Measurements from ENCODE around the gene OTC. TPM values are rescaled to one million over a fixed set of nuclear protein-coding genes. Genes with fewer than 3 reads are reported as not detected.

The OTC gene
- total RNA-seq, 2 donors from 2014 or later = 2.6 to 10.2 TPM

DNA sequence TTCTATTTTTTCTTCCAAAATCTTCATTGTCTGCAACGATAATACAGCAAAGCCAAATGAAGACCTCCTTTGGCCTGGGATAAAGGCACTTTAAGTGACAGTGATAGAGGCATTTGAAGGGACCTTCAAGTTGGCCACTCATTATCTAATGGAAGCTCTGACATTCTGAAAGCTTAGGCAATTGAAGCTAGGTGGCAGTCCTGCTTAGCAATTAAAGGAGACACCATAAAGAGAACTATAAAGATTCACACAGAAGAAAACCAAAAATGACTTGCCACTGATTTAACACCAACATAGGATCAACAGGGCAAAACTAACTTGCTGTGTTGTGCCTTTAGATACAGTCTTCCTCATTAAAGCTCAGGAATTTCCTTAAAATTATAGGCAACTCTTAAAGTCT, 105.7 kb downstream of the OTC start:
- Histone ChIP-seq H3K4me1 (no peaks in the 10 kb centered on the region), H3K9me3 (no peaks in the 10 kb centered on the region), H3K9ac (ENCODE audit: low read depth in 2 of 2, low read length in 2 of 2) (no peak overlapping the region), H3K27me3 (no peaks in the 10 kb centered on the region), H3K27ac (no peak overlapping the region), H3K36me3 (no peaks in the 10 kb centered on the region), H3K4me3 (no peak overlapping the region)
- intact Hi-C loops (cut with DNase I) = no loop called here
- no peak for DNase-seq
- TF ChIP-seq, protein P1, sequence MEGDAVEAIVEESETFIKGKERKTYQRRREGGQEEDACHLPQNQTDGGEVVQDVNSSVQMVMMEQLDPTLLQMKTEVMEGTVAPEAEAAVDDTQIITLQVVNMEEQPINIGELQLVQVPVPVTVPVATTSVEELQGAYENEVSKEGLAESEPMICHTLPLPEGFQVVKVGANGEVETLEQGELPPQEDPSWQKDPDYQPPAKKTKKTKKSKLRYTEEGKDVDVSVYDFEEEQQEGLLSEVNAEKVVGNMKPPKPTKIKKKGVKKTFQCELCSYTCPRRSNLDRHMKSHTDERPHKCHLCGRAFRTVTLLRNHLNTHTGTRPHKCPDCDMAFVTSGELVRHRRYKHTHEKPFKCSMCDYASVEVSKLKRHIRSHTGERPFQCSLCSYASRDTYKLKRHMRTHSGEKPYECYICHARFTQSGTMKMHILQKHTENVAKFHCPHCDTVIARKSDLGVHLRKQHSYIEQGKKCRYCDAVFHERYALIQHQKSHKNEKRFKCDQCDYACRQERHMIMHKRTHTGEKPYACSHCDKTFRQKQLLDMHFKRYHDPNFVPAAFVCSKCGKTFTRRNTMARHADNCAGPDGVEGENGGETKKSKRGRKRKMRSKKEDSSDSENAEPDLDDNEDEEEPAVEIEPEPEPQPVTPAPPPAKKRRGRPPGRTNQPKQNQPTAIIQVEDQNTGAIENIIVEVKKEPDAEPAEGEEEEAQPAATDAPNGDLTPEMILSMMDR (IDR thresholded peaks at IDR 0.05) = no peak

- no peak for DNase-seq
- no peaks in the 10 kb centered on the region for H3K27me3 ChIP-seq
- no peak overlapping the region for H3K4me3 ChIP-seq
- H3K4me1 ChIP-seq = no peaks in the 10 kb centered on the region
- no peaks in the 10 kb centered on the region for H3K9me3 ChIP-seq
- intact Hi-C loops (cut with DNase I) = no loop called here
- TF ChIP-seq, protein P1 (IDR thresholded peaks at IDR 0.05) = no peak
- no peak overlapping the region for H3K27ac ChIP-seq
- no peak overlapping the region for H3K9ac ChIP-seq (ENCODE audit: low read depth in 2 of 2, low read length in 2 of 2)
- H3K36me3 ChIP-seq = no peaks in the 10 kb centered on the region
Measured at GRCh38 chrX:38462257-38462656, 109.9 kb downstream of the OTC start.

GRCh38 chrX:38465686-38466085, 113.3 kb downstream of the OTC start:
- H3K27me3 ChIP-seq = no peaks in the 10 kb centered on the region
- H3K4me1 ChIP-seq = no peaks in the 10 kb centered on the region
- H3K36me3 ChIP-seq = no peaks in the 10 kb centered on the region
- TF ChIP-seq, protein P1 (IDR thresholded peaks at IDR 0.05) = no peak
- H3K9ac ChIP-seq (ENCODE audit: low read depth in 2 of 2, low read length in 2 of 2) = no peak overlapping the region
- DNase-seq = no peak
- no peak overlapping the region for H3K27ac ChIP-seq
- H3K4me3 ChIP-seq = no peak overlapping the region
- intact Hi-C loops (cut with DNase I) = no loop called here
- no peaks in the 10 kb centered on the region for H3K9me3 ChIP-seq

GRCh38 chrX:38468563-38469157, 116.3 kb downstream of the OTC start:
- TF ChIP-seq, protein P1 (IDR thresholded peaks at IDR 0.05) = no peak
- H3K27ac ChIP-seq = no peak overlapping the region

More at GRCh38 chrX:38468563-38469157, 116.3 kb downstream of the OTC start:
- H3K9ac ChIP-seq (ENCODE audit: low read depth in 2 of 2, low read length in 2 of 2) = no peak overlapping the region
- intact Hi-C loops (cut with DNase I) = no loop called here
- DNase-seq = no peak
- no peaks in the 10 kb centered on the region for H3K36me3 ChIP-seq
- no peaks in the 10 kb centered on the region for H3K9me3 ChIP-seq
- H3K4me3 ChIP-seq = no peak overlapping the region
- no peaks in the 10 kb centered on the region for H3K27me3 ChIP-seq
- H3K4me1 ChIP-seq = no peaks in the 10 kb centered on the region

Other genes with a start within 250 kb of the OTC start
- gene SRPX, start 131.7 kb upstream of the OTC start, total RNA-seq = 10 to 100 TPM in 1 of 2 donors, 1 to 10 TPM in 1; 7.6 to 15.9 TPM
- gene RPGR, start 25.1 kb upstream of the OTC start, total RNA-seq = 1 to 10 TPM; 8.3 to 9.8 TPM
- gene TSPAN7, start 208.9 kb downstream of the OTC start, total RNA-seq = 10 to 100 TPM; 66.1 to 91.5 TPM

Measured in colonic mucosa (tissue), 4 donors.